OCI-LY3 (cell line): Measurements from ENCODE around the gene GRIFIN.

Source experiments
- CTCF ChIP-seq: fragments of 200-600, 300-600 bp; sonication (generic); IDR thresholded peaks from 2 replicates; pipeline ENCODE4 v1.5.1; 2014; ENCODE audit warnings: antibody characterized with exemption, low read length, low read depth
- EZH2phosphoT487 ChIP-seq: fragments of 200-600 bp; shearing (Covaris generic); IDR thresholded peaks from 2 replicates; pipeline ENCODE4 v1.6.1; 2018; ENCODE audit warnings: antibody characterized with exemption, mixed run types, low read depth

GRCh38 chr7:2490181-2490651, 14.0 kb upstream of the GRIFIN start:
- TF ChIP-seq CTCF = no peak
- TF ChIP-seq EZH2phosphoT487 = no peak
